ENCODE measurements around the gene CENPX.

DNA sequence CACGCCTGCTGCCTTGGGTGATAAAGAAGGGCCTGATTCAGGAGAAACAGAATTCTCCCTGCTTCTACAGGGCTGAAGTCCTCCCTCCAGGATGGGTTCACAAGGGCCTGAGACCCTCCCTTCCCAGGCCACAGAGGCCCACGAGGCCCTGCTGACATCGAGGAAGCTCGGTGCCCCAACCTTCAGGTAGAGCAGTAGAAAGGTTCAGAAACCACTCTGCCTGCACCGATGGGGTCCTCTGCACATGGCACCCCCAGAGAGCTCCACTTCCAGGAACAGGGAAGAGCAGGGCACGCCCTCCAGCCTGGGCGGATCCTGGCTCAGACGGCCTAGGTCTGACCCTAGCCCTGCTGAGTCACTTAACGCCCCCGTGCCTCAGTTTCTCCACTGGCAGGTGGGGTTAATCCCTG lies 773 bp downstream of the CENPX start:
- TF ChIP-seq FOXP2 (optimal IDR thresholded peaks at IDR 0.05; ENCODE audit: control extremely low read depth, extremely low read length, insufficient read depth), result no peak
- TF ChIP-seq POLR2AphosphoS5 (IDR thresholded peaks at IDR 0.05; ENCODE audit: borderline replicate concordance, low read depth, low read length), result no peak
